GOT3 (cell line): ENCODE data around the gene DRD5.
"Not testable (repeated sequence)": the region's sequence is repeated elsewhere in the genome, so short reads cannot be mapped to it uniquely, and the experiment has no call there.

Experiments
- DNase-seq: peaks from one replicate; lab custom pipeline; 2025; ENCODE audit warnings: mixed read lengths; lab: John Stamatoyannopoulos, UW

DRD5 gene

GRCh38 chr4:9781343-9782135, at the start of gene DRD5:
DRD5 (plus strand) TSS chr4:9781634; CDS start chr4:9782030, 396 bp downstream.
- no peak for DNase-seq

GRCh38 chr4:9732256-9732655, 49.2 kb upstream of the DRD5 start:
- not testable (repeated sequence) for DNase-seq

- DNase-seq = no peak
These were observed 45.9 kb upstream of the DRD5 start for GRCh38 chr4:9735515-9735914.

- not testable (repeated sequence) for DNase-seq
These were observed 44.2 kb upstream of the DRD5 start for GRCh38 chr4:9737280-9737679.

- not testable (repeated sequence) for DNase-seq
These were observed 37.6 kb upstream of the DRD5 start for GRCh38 chr4:9743789-9744188.

- DNase-seq = no peak
These were observed 35.7 kb upstream of the DRD5 start for GRCh38 chr4:9745782-9746181.

- no peak for DNase-seq
These were observed 22.7 kb upstream of the DRD5 start for GRCh38 chr4:9758641-9759317.

- DNase-seq = peak; percentile 11
These were observed 18.5 kb upstream of the DRD5 start for GRCh38 chr4:9762823-9763475.

- no peak for DNase-seq
These were observed 17.2 kb upstream of the DRD5 start for GRCh38 chr4:9764155-9764696.

- DNase-seq = no peak
These were observed 16.3 kb upstream of the DRD5 start for GRCh38 chr4:9765091-9765490.

GRCh38 chr4:9769321-9769720, 12.1 kb upstream of the DRD5 start:
- DNase-seq = no peak

- no peak for DNase-seq
These were observed 10.4 kb upstream of the DRD5 start for GRCh38 chr4:9771034-9771433.

- DNase-seq = no peak
These were observed 8.0 kb upstream of the DRD5 start for GRCh38 chr4:9773471-9773870.

GRCh38 chr4:9782136-9782436, 652 bp downstream of the DRD5 start:
- DNase-seq = no peak

GRCh38 chr4:9785891-9786290, 4.5 kb downstream of the DRD5 start:
- DNase-seq = not testable (repeated sequence)

- DNase-seq = no peak
These were observed 10.9 kb downstream of the DRD5 start for GRCh38 chr4:9792381-9792780.

GRCh38 chr4:9796641-9797040, 15.2 kb downstream of the DRD5 start:
- not testable (repeated sequence) for DNase-seq

- DNase-seq = no peak
These were observed 19.4 kb downstream of the DRD5 start for GRCh38 chr4:9800848-9801247.

- no peak for DNase-seq
These were observed 23.5 kb downstream of the DRD5 start for GRCh38 chr4:9804918-9805317.

GRCh38 chr4:9808077-9808476, 26.6 kb downstream of the DRD5 start:
- DNase-seq = no peak

- no peak for DNase-seq
These were observed 30.4 kb downstream of the DRD5 start for GRCh38 chr4:9811806-9812205.

- no peak for DNase-seq
These were observed 31.3 kb downstream of the DRD5 start for GRCh38 chr4:9812501-9813340.
